H1 (cell line): ENCODE results near the gene KIAA1671. TPM values are rescaled to one million over a fixed set of nuclear protein-coding genes. Genes with fewer than 3 reads are reported as not detected.
A peak's percentile ranks its signal among the peaks of the same experiment; 100 is the strongest.

ENCODE experiments used
- CTCF ChIA-PET: fragments of 300-600 bp; sonication (Branson Sonifier 250); formaldehyde crosslinking; loops from one replicate; lab custom pipeline; 2021; ENCODE audit not compliant: partially characterized antibody; lab: Charles Lee
- POLR2A ChIA-PET: fragments of 300-600 bp; sonication (Branson Sonifier 250); formaldehyde crosslinking; loops from one replicate; lab custom pipeline; 2021; ENCODE audit warnings: inconsistent platforms; ENCODE audit not compliant: partially characterized antibody; lab: Charles Lee
- DNase-seq, 2 experiments: peaks; one replicate each; pipeline versions ENCODE4 v3.0.0 to v3.0.0-alpha.2; 2010 to 2022; ENCODE audit warnings: low spot score in 2 of 2, low read depth in 1 of 2, mixed read lengths in 1 of 2
- FAIRE-seq: peaks from 2 replicates; lab custom pipeline; 2011; peaks lifted over from hg19 to GRCh38; lab: Jason Lieb, UNC
- H2AFZ ChIP-seq: 2 replicates; pipeline ENCODE4 v1.8.1; 2012; ENCODE audit warnings: low read length, inconsistent platforms
- H2AK5ac ChIP-seq: 2 replicates; pipeline ENCODE4 v1.6.1; 2013; ENCODE audit warnings: low read depth, low read length
- H2BK120ac ChIP-seq: replicated peaks from 2 replicates; pipeline ENCODE3; 2013; ENCODE audit warnings: low read depth, low read length, inconsistent platforms
- H2BK12ac ChIP-seq: 2 replicates; pipeline ENCODE4 v1.6.1; 2013; ENCODE audit warnings: low read depth, low read length
- H2BK15ac ChIP-seq: 2 replicates; pipeline ENCODE4 v1.6.1; 2013; ENCODE audit warnings: low read length
- H2BK20ac ChIP-seq: 2 replicates; pipeline ENCODE4 v1.6.1; 2013; ENCODE audit warnings: low read length
- H2BK5ac ChIP-seq: 2 replicates; pipeline ENCODE4 v1.6.1; 2013; ENCODE audit warnings: low read depth, low read length
- H3K14ac ChIP-seq: 2 replicates; pipeline ENCODE4 v1.6.1; 2013; ENCODE audit warnings: inconsistent platforms; ENCODE audit not compliant: insufficient read length
- H3K18ac ChIP-seq: 2 replicates; pipeline ENCODE4 v1.6.1; 2013; ENCODE audit warnings: low read length; ENCODE audit errors: extremely low read depth
- H3K23ac ChIP-seq: 2 replicates; pipeline ENCODE4 v1.6.1; 2013; ENCODE audit warnings: inconsistent platforms; ENCODE audit not compliant: insufficient read length
- H3K23me2 ChIP-seq: 2 replicates; pipeline ENCODE4 v1.6.1; 2013; ENCODE audit warnings: low read depth, low read length
- H3K27ac ChIP-seq: 2 replicates; pipeline ENCODE4 v1.6.1; 2011; ENCODE audit warnings: low read depth, low read length, inconsistent platforms
- H3K27me3 ChIP-seq, 4 experiments: replicated peaks in 1 of 4; 1 replicate in 1 of 4; 2 replicates in 3 of 4; pipeline versions ENCODE4 v1.6.1 to v1.8.1; 2011 to 2013; ENCODE audit warnings: low read length in 3 of 4, mild to moderate bottlenecking in 3 of 4, inconsistent platforms in 2 of 4, mixed read lengths in 2 of 4, moderate library complexity in 1 of 4; ENCODE audit not compliant: control insufficient read depth in 3 of 4, insufficient read depth in 3 of 4; ENCODE audit errors: extremely low read depth in 1 of 4
- H3K36me3 ChIP-seq, 4 experiments: 2 replicates each; pipeline versions ENCODE4 v1.6.1 to v1.8.1; 2011 to 2013; ENCODE audit warnings: mild to moderate bottlenecking in 4 of 4, low read length in 3 of 4, moderate library complexity in 2 of 4, control low read depth in 1 of 4, inconsistent platforms in 1 of 4; ENCODE audit not compliant: insufficient read depth in 4 of 4, control insufficient read depth in 2 of 4
- H3K4ac ChIP-seq: replicated peaks from 2 replicates; pipeline ENCODE3; 2013; ENCODE audit warnings: low read length, low read depth, mixed read lengths, inconsistent platforms; ENCODE audit not compliant: insufficient read length
- H3K4me1 ChIP-seq, 4 experiments: replicated peaks in 1 of 4; 1 replicate in 1 of 4; 2 replicates in 3 of 4; pipeline versions ENCODE4 v1.6.1 to v1.8.1; 2011 to 2013; ENCODE audit warnings: low read length in 3 of 4, inconsistent platforms in 2 of 4, mixed read lengths in 1 of 4; ENCODE audit not compliant: insufficient read depth in 4 of 4, control insufficient read depth in 3 of 4
- H3K4me2 ChIP-seq, 2 experiments: 2 replicates each; pipeline versions ENCODE4 v1.6.1 to v1.8.1; 2011 to 2013; ENCODE audit warnings: low read depth in 2 of 2, low read length in 2 of 2, control low read depth in 1 of 2, inconsistent platforms in 1 of 2, mild to moderate bottlenecking in 1 of 2; ENCODE audit not compliant: insufficient read depth in 1 of 2
- H3K4me3 ChIP-seq, 4 experiments: fragments of 200-600, 300-600 bp in 1 of 4; sonication (generic), shearing (Covaris generic), sonication (Bioruptor Twin) in 1 of 4; 2 replicates each; pipeline versions ENCODE4 v1.5.1 to v1.8.1; 2011 to 2016; ENCODE audit warnings: low read length in 4 of 4, low read depth in 3 of 4, control low read depth in 2 of 4, inconsistent platforms in 2 of 4, mild to moderate bottlenecking in 2 of 4, mixed read lengths in 1 of 4, moderate library complexity in 1 of 4; ENCODE audit not compliant: insufficient read depth in 2 of 4; ENCODE audit errors: extremely low read depth in 1 of 4
- H3K56ac ChIP-seq: replicated peaks from 2 replicates; pipeline ENCODE3; 2013; ENCODE audit warnings: low read depth, mild to moderate bottlenecking, mixed read lengths, low read length, inconsistent platforms; ENCODE audit not compliant: insufficient read length
- H3K79me1 ChIP-seq: 2 replicates; pipeline ENCODE4 v1.6.1; 2013; ENCODE audit warnings: low read depth, low read length, control low read depth
- H3K79me2 ChIP-seq, 2 experiments: 2 replicates each; pipeline versions ENCODE4 v1.6.1 to v1.8.1; 2012 to 2013; ENCODE audit warnings: low read length in 2 of 2, mild to moderate bottlenecking in 2 of 2, inconsistent platforms in 1 of 2; ENCODE audit not compliant: insufficient read depth in 2 of 2, control insufficient read depth in 1 of 2
- H3K9ac ChIP-seq, 4 experiments: replicated peaks in 1 of 4; 1 replicate in 1 of 4; 2 replicates in 3 of 4; pipeline versions ENCODE4 v1.6.1 to v1.8.1; 2011 to 2013; ENCODE audit warnings: low read depth in 3 of 4, low read length in 3 of 4, control low read depth in 2 of 4, mild to moderate bottlenecking in 2 of 4, moderate library complexity in 2 of 4, inconsistent platforms in 1 of 4; ENCODE audit errors: extremely low read depth in 1 of 4
- H3K9me3 ChIP-seq, 2 experiments: 2 replicates each; pipeline versions ENCODE4 v1.6.1 to v1.8.1; 2012 to 2013; ENCODE audit warnings: mild to moderate bottlenecking in 2 of 2, moderate library complexity in 2 of 2, control low read depth in 1 of 2, inconsistent platforms in 1 of 2, low read depth in 1 of 2, low read length in 1 of 2, mixed read lengths in 1 of 2; ENCODE audit not compliant: insufficient read depth in 2 of 2
- H4K20me1 ChIP-seq, 2 experiments: replicated peaks in 1 of 2; 2 replicates each; pipeline versions ENCODE3 to v1.8.1; 2011 to 2013; ENCODE audit warnings: inconsistent platforms in 2 of 2, low read length in 2 of 2, mild to moderate bottlenecking in 1 of 2; ENCODE audit not compliant: insufficient read depth in 2 of 2, control insufficient read depth in 1 of 2
- H4K5ac ChIP-seq: 2 replicates; pipeline ENCODE4 v1.6.1; 2013; ENCODE audit warnings: low read length, low read depth, mixed read lengths, inconsistent platforms; ENCODE audit not compliant: insufficient read length
- H4K8ac ChIP-seq: 2 replicates; pipeline ENCODE4 v1.8.0; 2013; ENCODE audit warnings: mild to moderate bottlenecking, moderate library complexity, low read length, inconsistent platforms; ENCODE audit not compliant: insufficient read depth; ENCODE audit errors: extremely low read depth
- H4K91ac ChIP-seq: replicated peaks from 2 replicates; pipeline ENCODE3; 2013; ENCODE audit warnings: low read length, mixed read lengths, inconsistent platforms; ENCODE audit not compliant: insufficient read length
- CBX5 ChIP-seq: fragments of 300-800, 300-1000 bp; sonication (generic); IDR thresholded peaks from 2 replicates; pipeline ENCODE4 v1.7.1; 2016; ENCODE audit warnings: antibody characterized with exemption, low read length, low read depth
- KDM1A ChIP-seq: fragments of 200-600, 300-600 bp; sonication (generic); IDR thresholded peaks from 2 replicates; pipeline ENCODE4 v1.7.1; 2016; ENCODE audit warnings: mild to moderate bottlenecking, low read length, borderline replicate concordance
- NANOG ChIP-seq: IDR thresholded peaks from 2 replicates; pipeline ENCODE4 v1.6.1; 2011; ENCODE audit warnings: low read length, low read depth, mild to moderate bottlenecking, inconsistent platforms; ENCODE audit not compliant: insufficient read depth, poor library complexity, severe bottlenecking
- RNF2 ChIP-seq: fragments of 200-900, 300-1000 bp; sonication (generic); IDR thresholded peaks from 2 replicates; pipeline ENCODE4 v1.7.1; 2016; ENCODE audit warnings: borderline replicate concordance, low read depth, mild to moderate bottlenecking, antibody characterized with exemption, low read length; ENCODE audit not compliant: poor library complexity, severe bottlenecking; ENCODE audit errors: missing control alignments
- WGBS, 2 experiments: shearing (Covaris generic) in 1 of 2; methylation state at CpG; one replicate each; pipeline versions ENCODE4 v1.1.6 to v1.1.7; 2013 to 2015; ENCODE audit warnings: low lambda C conversion rate in 2 of 2, mixed read lengths in 2 of 2, inconsistent platforms in 1 of 2, low coverage in 1 of 2, missing lambda C conversion rate in 1 of 2; ENCODE audit not compliant: insufficient replicate concordance in 2 of 2, insufficient coverage in 1 of 2, insufficient read length in 1 of 2; ENCODE audit errors: extremely low coverage in 1 of 2, missing lambda C conversion rate in 1 of 2; 5-methylcytosine and 5-hydroxymethylcytosine counted together
- polyA plus RNA-seq, 7 experiments: library from polyadenylated mRNA; depleted of rRNA in 3 of 7; stranded (reverse) in 5 of 7; unstranded in 2 of 7; fragments of >200 nt in 5 of 7; fragments of 200-250 nt in 2 of 7; gene quantifications; 1 replicate in 5 of 7; 2 replicates in 1 of 7; 4 replicates in 1 of 7; pipeline versions ENCODE4 v1.2.1 to v1.2.3, GENCODE V29; 2011 to 2013; ENCODE audit warnings: missing spikeins in 2 of 7, mixed read lengths in 2 of 7
- total RNA-seq: library from RNA; stranded (reverse); fragmentation: NEBNext Ultra II Directional; extraction: Animal tissue kit (Norgen Biotek cat#: 25700); gene quantifications from 2 replicates; pipeline ENCODE4 v1.2.1, GENCODE V29; 2021

KIAA1671 gene
- total and polyA plus RNA-seq, 2 of the 8 experiments (the other 6 are each of a cell fraction or from before 2014, with no cell fraction given) = 6.4 to 23.9 TPM

GRCh38 chr22:24995649-24996180, 43.2 kb downstream of the KIAA1671 start:
- Histone ChIP-seq H3K27me3 (no peaks in the 10 kb centered on the region), H3K36me3 (no peaks in the 10 kb centered on the region), H2AK5ac (peak overlapping the region; percentile 14; the same call in 1 of the 2 replicates), H3K14ac (no peak overlapping the region), H2BK20ac (no peak overlapping the region), H4K5ac (peak overlapping the region; percentile 24), H2AFZ (no peak overlapping the region), H4K91ac (peak overlapping the region; percentile 16), H3K27ac (peak overlapping the region; percentile 20; the same call in 1 of the 2 replicates), H2BK120ac (no peak overlapping the region), H4K8ac (no peak overlapping the region), H3K18ac (0 out of 2 replicates have a peak overlapping the region, but pooled peaks have one; percentile 0), H2BK12ac (peak overlapping the region; percentile 86), H3K4me2 (peak overlapping the region; percentile 51 to 55; a peak in 2 of 4 replicates), H2BK5ac (peak overlapping the region; percentile 40; the same call in 1 of the 2 replicates), H3K56ac (no peak overlapping the region), H3K4me3 (no peak overlapping the region), H3K79me2 (peaks cover 0 to 6% of the 10 kb centered on the region in 2 experiments; a peak in 1 of 4 replicates), H3K79me1 (peaks cover 3% of the 10 kb centered on the region; the same call in 1 of the 2 replicates), H3K23ac (no peak overlapping the region), H3K9me3 (no peaks in the 10 kb centered on the region), H3K23me2 (0 out of 2 replicates have a peak, but pooled peaks cover 2% of the 10 kb centered on the region), H2BK15ac (no peak overlapping the region; the same call in 1 of the 2 replicates), H3K9ac (peak overlapping the region in 1 of 4 experiments; percentile 0; a peak in 2 of 7 replicates), H3K4me1 (peaks cover 14 to 23% (median 18%) of the 10 kb centered on the region in 4 experiments), H3K4ac (no peak overlapping the region), H4K20me1 (no peaks in the 10 kb centered on the region)
- POLR2A ChIA-PET = interaction anchor here (1.0 kb wide), 2 partner anchors 31 to 52 kb away, joined by 3 read pairs; no protein-coding TSS in a partner anchor
- no peak for FAIRE-seq
- no peak for DNase-seq
- 88% methylated on average over 2 of the region's 2 CpGs; no CpG with 5 or more reads in 1 of the 2 experiments for WGBS, 2 experiments
- CTCF ChIA-PET = interaction anchor here (0.5 to 3.4 kb wide), 15 partner anchors 11 to 64 kb away, joined by 3 to 26 read pairs (median 4); no protein-coding TSS in a partner anchor
- TF ChIP-seq RNF2 (no peak), KDM1A (peak; percentile 73; the same call in 1 of the 2 replicates), CBX5 (no peak), NANOG (no peak)
